K562 (cell line): ENCODE measurements around the gene PPP1R3C.

Source experiments
- DMBX1 ChIP-seq: fragments of 250-450 bp; sonication (Bioruptor Pico); IDR thresholded peaks from 2 replicates; pipeline ENCODE4 v1.8.0; 2022; ENCODE audit warnings: inconsistent platforms, mild to moderate bottlenecking, moderate library complexity, borderline replicate concordance
- JUNB ChIP-seq: fragments of 450-650 bp; formaldehyde crosslinking; conservative IDR thresholded peaks from 2 replicates; pipeline ENCODE4 v1.4.0; 2020; ENCODE audit warnings: mild to moderate bottlenecking

GRCh38 chr10:91630625-91631024, 2.2 kb downstream of the PPP1R3C start:
- TF ChIP-seq DMBX1 (CRISPR knock-in tag) (no peak), JUNB (CRISPR knock-in tag) (no peak)
